ENCODE data around the gene ANAPC2. TPM values are rescaled to one million over a fixed set of nuclear protein-coding genes. Genes with fewer than 3 reads are reported as not detected.

ANAPC2 gene
- total and polyA plus RNA-seq, 7 donors = 12.5 to 49.3 (median 23.2) TPM

- intact Hi-C loops (cut with DNase I) = no loop called here
- no peaks in the 10 kb centered on the region for H3K27me3 ChIP-seq
- 95% methylated on average over 27 of the region's 27 CpGs for WGBS, 2 donors
- peaks cover 0 to 27% (median 26%) of the 10 kb centered on the region in 4 donors for H3K4me1 ChIP-seq
- H3K9me3 ChIP-seq = no peaks in the 10 kb centered on the region
- DNase-seq = no peak
- peaks cover 52 to 78% (median 57%) of the 10 kb centered on the region in 4 donors for H3K36me3 ChIP-seq
- H3K4me3 ChIP-seq = no peak overlapping the region
- TF ChIP-seq POLR2AphosphoS5 (IDR thresholded peaks at IDR 0.05) = no peak
- no peak for TF ChIP-seq POLR2A (IDR thresholded peaks at IDR 0.05)
- no peak for TF ChIP-seq EP300 (IDR thresholded peaks at IDR 0.05)
- no peak for TF ChIP-seq CTCF (IDR thresholded peaks at IDR 0.05)
- no peak overlapping the region for H3K27ac ChIP-seq
Measured at GRCh38 chr9:137183980-137184595, 4.3 kb downstream of the ANAPC2 start.

- Histone ChIP-seq H3K4me3 (no peak overlapping the region), H3K27me3 (no peaks in the 10 kb centered on the region), H3K27ac (no peak overlapping the region), H3K9me3 (no peaks in the 10 kb centered on the region), H3K36me3 (peaks cover 52 to 91% (median 61%) of the 10 kb centered on the region in 4 donors), H3K4me1 (peaks cover 0 to 25% (median 21%) of the 10 kb centered on the region in 4 donors)
- intact Hi-C loops (cut with DNase I) = no loop called here
- WGBS, 2 donors = 90 to 95% methylated on average over 17 of the region's 17 CpGs
- DNase-seq = no peak
- TF ChIP-seq POLR2A (IDR thresholded peaks at IDR 0.05) (no peak), POLR2AphosphoS5 (IDR thresholded peaks at IDR 0.05) (no peak), CTCF (IDR thresholded peaks at IDR 0.05) (no peak), EP300 (IDR thresholded peaks at IDR 0.05) (no peak)
Measured at GRCh38 chr9:137182836-137183235, 5.5 kb downstream of the ANAPC2 start.

GRCh38 chr9:137181680-137182079 is 6.7 kb downstream of the ANAPC2 start:
- WGBS, 2 donors = 94 to 96% methylated on average over 22 of the region's 22 CpGs
- peaks cover 52 to 93% (median 61%) of the 10 kb centered on the region in 4 donors for H3K36me3 ChIP-seq

GRCh38 chr9:137180491-137180890 is 7.9 kb downstream of the ANAPC2 start:
- intact Hi-C loops (cut with DNase I) = no loop called here
- 95 to 96% methylated on average over 20 of the region's 20 CpGs for WGBS, 2 donors
- H3K9me3 ChIP-seq = no peaks in the 10 kb centered on the region
- H3K27ac ChIP-seq = no peak overlapping the region
- no peaks in the 10 kb centered on the region for H3K27me3 ChIP-seq
- no peak overlapping the region for H3K4me3 ChIP-seq
- TF ChIP-seq POLR2A (IDR thresholded peaks at IDR 0.05) (no peak), EP300 (IDR thresholded peaks at IDR 0.05) (no peak), CTCF (IDR thresholded peaks at IDR 0.05) (no peak), POLR2AphosphoS5 (IDR thresholded peaks at IDR 0.05) (no peak)
- DNase-seq = no peak
- peaks cover 50 to 84% (median 58%) of the 10 kb centered on the region in 4 donors for H3K36me3 ChIP-seq
- H3K4me1 ChIP-seq = peaks cover 0 to 1% (median under 1%) of the 10 kb centered on the region in 4 donors

More at GRCh38 chr9:137181680-137182079, 6.7 kb downstream of the ANAPC2 start:
- no peak for TF ChIP-seq CTCF (IDR thresholded peaks at IDR 0.05)
- no peak for TF ChIP-seq POLR2AphosphoS5 (IDR thresholded peaks at IDR 0.05)
- TF ChIP-seq POLR2A (IDR thresholded peaks at IDR 0.05) = no peak
- no peak for TF ChIP-seq EP300 (IDR thresholded peaks at IDR 0.05)
- Histone ChIP-seq H3K4me1 (peaks cover 0 to 13% (median 10%) of the 10 kb centered on the region in 4 donors), H3K27me3 (no peaks in the 10 kb centered on the region), H3K4me3 (no peak overlapping the region), H3K9me3 (no peaks in the 10 kb centered on the region), H3K27ac (no peak overlapping the region)
- intact Hi-C loops (cut with DNase I) = no loop called here
- no peak for DNase-seq

All from sigmoid colon (tissue), 7 donors.